ENCODE data around the gene SH3BGRL2.

- TF ChIP-seq CTCF (IDR thresholded peaks at IDR 0.05) (no peak), POLR2A (IDR thresholded peaks at IDR 0.05) (no peak)
Observed at GRCh38 chr6:79707621-79708020, 76.5 kb downstream of the SH3BGRL2 start.
